HUES6 (cell line): ENCODE results near the gene FSIP1.

Experiments
- H3K27ac ChIP-seq: 2 replicates; pipeline ENCODE4 v1.7.0; 2013; ENCODE audit warnings: low read depth, mild to moderate bottlenecking, low read length, inconsistent platforms
- H3K27me3 ChIP-seq: 2 replicates; pipeline ENCODE4 v1.6.1; 2013; ENCODE audit warnings: low read length; ENCODE audit not compliant: control insufficient read depth, insufficient read depth
- H3K36me3 ChIP-seq: 2 replicates; pipeline ENCODE4 v1.6.1; 2013; ENCODE audit warnings: low read length; ENCODE audit not compliant: control insufficient read depth, insufficient read depth
- H3K4me1 ChIP-seq: 2 replicates; pipeline ENCODE4 v1.6.1; 2013; ENCODE audit warnings: low read length; ENCODE audit not compliant: control insufficient read depth, insufficient read depth
- H3K4me3 ChIP-seq: 2 replicates; pipeline ENCODE4 v1.5.1; 2013; ENCODE audit warnings: low read depth, low read length
- H3K9ac ChIP-seq: one replicate; pipeline ENCODE4 v1.6.1; 2013; ENCODE audit warnings: mild to moderate bottlenecking, low read length
- H3K9me3 ChIP-seq: 2 replicates; pipeline ENCODE4 v1.6.1; 2013; ENCODE audit warnings: low read depth, low read length; ENCODE audit not compliant: control insufficient read depth, insufficient read depth

FSIP1 gene

GRCh38 chr15:39645976-39646257 is 136.7 kb downstream of the FSIP1 start:
- Histone ChIP-seq H3K4me1 (peaks cover 13% of the 10 kb centered on the region; the same call in 1 of the 2 replicates), H3K27me3 (no peaks in the 10 kb centered on the region), H3K36me3 (no peaks in the 10 kb centered on the region), H3K4me3 (no peak overlapping the region), H3K9me3 (no peaks in the 10 kb centered on the region), H3K27ac (no peak overlapping the region), H3K9ac (no peak overlapping the region)

DNA sequence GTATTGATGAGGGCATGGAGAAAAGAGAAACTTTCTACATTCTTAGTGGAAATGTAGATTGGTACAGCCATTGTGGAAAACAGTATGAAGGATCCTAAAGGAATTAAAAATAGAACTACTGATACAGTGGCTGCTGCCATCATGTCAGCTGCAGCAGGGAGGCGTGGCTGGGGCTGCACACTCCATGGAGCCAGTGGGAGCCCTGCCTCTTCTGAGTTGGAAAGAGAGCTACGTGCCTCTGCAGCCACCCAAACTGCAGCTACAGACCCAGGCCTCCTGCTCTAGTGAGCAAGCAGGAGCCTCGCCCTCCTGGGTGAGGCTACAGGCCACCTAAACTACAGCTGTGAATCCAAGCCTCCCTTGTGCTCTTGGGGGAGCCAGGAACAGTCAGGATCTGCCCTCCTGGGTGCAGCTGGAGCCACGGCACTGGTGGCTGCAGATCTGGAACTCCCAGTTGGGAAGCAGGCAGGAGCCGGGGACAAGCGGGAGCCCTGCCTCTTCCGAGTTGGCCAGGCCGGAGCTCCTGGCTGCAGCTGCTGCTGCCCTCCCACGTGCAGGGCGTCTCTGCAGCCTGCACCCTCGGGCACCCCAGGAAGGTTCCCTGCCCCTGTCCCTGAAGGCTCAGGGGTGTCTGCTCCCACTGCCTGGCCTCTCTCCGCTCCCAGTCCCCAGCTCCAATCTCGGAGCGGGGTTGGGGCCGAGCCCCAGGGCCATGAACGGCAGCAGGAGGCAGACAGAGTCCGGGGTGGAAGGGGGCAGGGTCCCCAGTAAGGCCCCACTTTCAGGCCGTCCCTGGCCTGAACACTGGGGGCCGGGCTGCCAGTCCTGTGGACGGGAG is 137.3 kb downstream of the FSIP1 start:
- Histone ChIP-seq H3K9me3 (no peaks in the 10 kb centered on the region), H3K27ac (no peak overlapping the region), H3K9ac (no peak overlapping the region), H3K4me3 (no peak overlapping the region), H3K27me3 (no peaks in the 10 kb centered on the region), H3K4me1 (peaks cover 13% of the 10 kb centered on the region; the same call in 1 of the 2 replicates), H3K36me3 (no peaks in the 10 kb centered on the region)

- no peak overlapping the region for H3K27ac ChIP-seq
- no peak overlapping the region for H3K9ac ChIP-seq
- no peaks in the 10 kb centered on the region for H3K9me3 ChIP-seq
- no peaks in the 10 kb centered on the region for H3K27me3 ChIP-seq
- H3K4me1 ChIP-seq, result peaks cover 13% of the 10 kb centered on the region; the same call in 1 of the 2 replicates
- H3K36me3 ChIP-seq, result no peaks in the 10 kb centered on the region
- no peak overlapping the region for H3K4me3 ChIP-seq
Measured at GRCh38 chr15:39644136-39644535, 138.5 kb downstream of the FSIP1 start.

- peaks cover 13% of the 10 kb centered on the region; the same call in 1 of the 2 replicates for H3K4me1 ChIP-seq
- H3K27ac ChIP-seq, result no peak overlapping the region
- H3K36me3 ChIP-seq, result no peaks in the 10 kb centered on the region
- no peak overlapping the region for H3K4me3 ChIP-seq
- H3K9ac ChIP-seq, result no peak overlapping the region
- H3K9me3 ChIP-seq, result no peaks in the 10 kb centered on the region
- no peaks in the 10 kb centered on the region for H3K27me3 ChIP-seq
Measured at GRCh38 chr15:39643727-39644126, 138.9 kb downstream of the FSIP1 start.

GRCh38 chr15:39642011-39642640 is 140.5 kb downstream of the FSIP1 start:
- Histone ChIP-seq H3K9me3 (no peaks in the 10 kb centered on the region), H3K4me1 (peaks cover 13% of the 10 kb centered on the region; the same call in 1 of the 2 replicates), H3K9ac (no peak overlapping the region), H3K27ac (no peak overlapping the region), H3K4me3 (no peak overlapping the region), H3K36me3 (no peaks in the 10 kb centered on the region), H3K27me3 (no peaks in the 10 kb centered on the region)

- Histone ChIP-seq H3K36me3 (no peaks in the 10 kb centered on the region), H3K4me3 (no peak overlapping the region), H3K9ac (no peak overlapping the region), H3K27ac (no peak overlapping the region), H3K4me1 (peaks cover 13% of the 10 kb centered on the region; the same call in 1 of the 2 replicates), H3K9me3 (no peaks in the 10 kb centered on the region), H3K27me3 (no peaks in the 10 kb centered on the region)
Measured at GRCh38 chr15:39641191-39641889, 141.3 kb downstream of the FSIP1 start.

- no peak overlapping the region for H3K4me3 ChIP-seq
- no peak overlapping the region for H3K27ac ChIP-seq
- H3K9me3 ChIP-seq, result no peaks in the 10 kb centered on the region
- H3K27me3 ChIP-seq, result no peaks in the 10 kb centered on the region
- H3K4me1 ChIP-seq, result peaks cover 13% of the 10 kb centered on the region; the same call in 1 of the 2 replicates
- H3K9ac ChIP-seq, result no peak overlapping the region
- H3K36me3 ChIP-seq, result no peaks in the 10 kb centered on the region
Measured at GRCh38 chr15:39640665-39641064, 142.0 kb downstream of the FSIP1 start.

GRCh38 chr15:39639037-39639436 is 143.6 kb downstream of the FSIP1 start:
- H3K36me3 ChIP-seq, result no peaks in the 10 kb centered on the region
- no peaks in the 10 kb centered on the region for H3K9me3 ChIP-seq
- H3K27me3 ChIP-seq, result no peaks in the 10 kb centered on the region
- H3K4me1 ChIP-seq, result peaks cover 8% of the 10 kb centered on the region; the same call in 1 of the 2 replicates
- no peak overlapping the region for H3K4me3 ChIP-seq
- no peak overlapping the region for H3K27ac ChIP-seq
- no peak overlapping the region for H3K9ac ChIP-seq

GRCh38 chr15:39638041-39638440 is 144.6 kb downstream of the FSIP1 start:
- no peaks in the 10 kb centered on the region for H3K27me3 ChIP-seq
- H3K9ac ChIP-seq, result no peak overlapping the region
- no peak overlapping the region for H3K4me3 ChIP-seq
- no peaks in the 10 kb centered on the region for H3K36me3 ChIP-seq
- no peak overlapping the region for H3K27ac ChIP-seq
- H3K9me3 ChIP-seq, result no peaks in the 10 kb centered on the region
- peaks cover 8% of the 10 kb centered on the region; the same call in 1 of the 2 replicates for H3K4me1 ChIP-seq

DNA sequence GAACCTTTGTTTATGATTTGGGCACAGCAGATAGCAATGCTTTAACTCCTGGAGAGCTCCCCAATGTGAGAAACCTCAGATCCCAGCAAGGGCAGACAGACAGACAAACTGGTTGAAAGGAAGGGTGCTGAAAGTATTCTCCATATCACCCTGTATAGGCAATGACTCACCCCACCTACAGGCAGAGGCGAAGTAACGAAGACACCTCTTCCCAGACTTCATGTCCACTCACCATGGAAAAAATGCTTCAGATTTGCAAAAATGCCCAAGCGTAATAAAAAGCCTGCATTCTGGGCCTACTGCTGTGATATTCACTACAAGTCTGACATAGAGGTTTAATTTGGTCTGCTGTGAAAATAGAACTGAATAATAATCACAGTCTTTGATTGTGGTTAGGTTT is 151.3 kb downstream of the FSIP1 start:
- Histone ChIP-seq H3K4me3 (no peak overlapping the region), H3K27ac (no peak overlapping the region)

DNA sequence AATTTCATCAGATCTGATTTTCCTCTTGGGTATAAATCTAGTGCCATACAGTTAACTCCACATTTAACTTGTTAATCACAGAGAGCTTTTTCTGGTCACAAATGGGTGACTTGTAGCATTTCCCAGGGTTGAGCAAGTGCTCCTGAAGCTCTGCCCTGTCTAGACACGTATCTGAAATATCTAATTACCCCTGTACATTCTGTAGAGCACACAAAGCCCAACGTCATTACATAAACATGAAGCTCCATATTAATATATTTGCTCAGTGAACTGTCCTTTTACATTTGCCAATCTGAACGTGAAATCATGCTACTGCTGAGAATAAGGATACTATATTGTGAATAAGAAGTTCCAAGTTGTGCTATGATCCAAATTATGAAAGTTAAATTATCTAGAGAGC is 152.7 kb downstream of the FSIP1 start:
- Histone ChIP-seq H3K4me3 (no peak overlapping the region), H3K4me1 (no peaks in the 10 kb centered on the region; the same call in 1 of the 2 replicates), H3K27me3 (no peaks in the 10 kb centered on the region), H3K36me3 (no peaks in the 10 kb centered on the region), H3K9me3 (peaks cover 5% of the 10 kb centered on the region), H3K27ac (no peak overlapping the region), H3K9ac (no peak overlapping the region)

More for the DNA sequence above, 151.3 kb downstream of the FSIP1 start:
- H3K4me1 ChIP-seq, result no peaks in the 10 kb centered on the region
- H3K36me3 ChIP-seq, result no peaks in the 10 kb centered on the region
- H3K9me3 ChIP-seq, result peaks cover 2% of the 10 kb centered on the region
- H3K27me3 ChIP-seq, result no peaks in the 10 kb centered on the region
- H3K9ac ChIP-seq, result no peak overlapping the region
